Keratinocyte (primary cell): ENCODE data around the gene RMND1. TPM values are rescaled to one million over a fixed set of nuclear protein-coding genes. Genes with fewer than 3 reads are reported as not detected.

ENCODE experiments used
- DNase-seq: peaks from one replicate; pipeline ENCODE4 v3.0.0-alpha.2; 2011; ENCODE audit warnings: low read depth, missing footprints, low spot score
- FAIRE-seq: peaks from 2 replicates; lab custom pipeline; 2011; peaks lifted over from hg19 to GRCh38; lab: Jason Lieb, UNC
- H2AFZ ChIP-seq: 2 replicates; pipeline ENCODE4 v1.6.0; 2012; ENCODE audit warnings: low read length, control low read depth, inconsistent platforms; ENCODE audit not compliant: control insufficient read depth
- H3K27ac ChIP-seq: 2 replicates; pipeline ENCODE4 v1.5.1; 2011; ENCODE audit warnings: low read length; ENCODE audit not compliant: control insufficient read depth, insufficient read depth
- H3K27me3 ChIP-seq: 3 replicates; pipeline ENCODE4 v1.6.0; 2011; ENCODE audit warnings: low read length; ENCODE audit not compliant: control insufficient read depth, insufficient read depth; ENCODE audit errors: extremely low read depth
- H3K36me3 ChIP-seq, 2 experiments: 2 replicates in 1 of 2; 3 replicates in 1 of 2; pipeline ENCODE4 v1.5.1; 2011; ENCODE audit warnings: low read length in 2 of 2, mild to moderate bottlenecking in 1 of 2; ENCODE audit not compliant: control insufficient read depth in 2 of 2, insufficient read depth in 2 of 2; ENCODE audit errors: extremely low read depth in 1 of 2
- H3K4me1 ChIP-seq: 3 replicates; pipeline ENCODE4 v1.5.1; 2011; ENCODE audit warnings: low read length; ENCODE audit not compliant: control insufficient read depth, insufficient read depth; ENCODE audit errors: extremely low read depth
- H3K4me2 ChIP-seq: 3 replicates; pipeline ENCODE4 v1.6.0; 2011; ENCODE audit warnings: low read depth, low read length; ENCODE audit not compliant: control insufficient read depth, insufficient read depth; ENCODE audit errors: extremely low read depth
- H3K4me3 ChIP-seq, 3 experiments: fragments of 200-600 bp in 1 of 3; sonication (generic) in 1 of 3; 2 replicates in 2 of 3; 3 replicates in 1 of 3; pipeline ENCODE4 v1.5.1; 2011 to 2016; ENCODE audit warnings: low read length in 3 of 3, mild to moderate bottlenecking in 3 of 3, control low read depth in 2 of 3, inconsistent platforms in 1 of 3, low read depth in 1 of 3, mixed read lengths in 1 of 3, mixed run types in 1 of 3, moderate library complexity in 1 of 3; ENCODE audit not compliant: control insufficient read depth in 2 of 3, insufficient read depth in 2 of 3; ENCODE audit errors: extremely low read depth in 1 of 3
- H3K79me2 ChIP-seq: 2 replicates; pipeline ENCODE4 v1.6.0; 2012; ENCODE audit warnings: low read length; ENCODE audit not compliant: control insufficient read depth, insufficient read depth
- H3K9ac ChIP-seq: 3 replicates; pipeline ENCODE4 v1.6.0; 2011; ENCODE audit warnings: low read length; ENCODE audit not compliant: control insufficient read depth, insufficient read depth; ENCODE audit errors: extremely low read depth
- H3K9me1 ChIP-seq: 3 replicates; pipeline ENCODE4 v1.6.0; 2011; ENCODE audit warnings: low read length; ENCODE audit not compliant: control insufficient read depth, insufficient read depth; ENCODE audit errors: extremely low read depth
- H3K9me3 ChIP-seq: 2 replicates; pipeline ENCODE4 v1.5.1; 2012; ENCODE audit warnings: low read depth, low read length; ENCODE audit not compliant: control insufficient read depth
- H4K20me1 ChIP-seq: 3 replicates; pipeline ENCODE4 v1.6.0; 2011; ENCODE audit warnings: low read length; ENCODE audit not compliant: control insufficient read depth, insufficient read depth; ENCODE audit errors: extremely low read depth
- CTCF ChIP-seq, 3 experiments: IDR thresholded peaks in 1 of 3; conservative IDR thresholded peaks in 1 of 3; optimal IDR thresholded peaks in 1 of 3; 2 replicates in 2 of 3; 3 replicates in 1 of 3; pipeline versions ENCODE3 to v1.5.1; 2011; ENCODE audit warnings: low read length in 3 of 3, mild to moderate bottlenecking in 3 of 3, moderate library complexity in 2 of 3, control low read depth in 1 of 3, inconsistent platforms in 1 of 3; ENCODE audit not compliant: insufficient read depth in 2 of 3; ENCODE audit errors: extremely low read depth in 1 of 3
- EZH2 ChIP-seq: IDR thresholded peaks from one replicate; pipeline ENCODE4 v1.6.1; 2012; ENCODE audit warnings: inconsistent platforms, mild to moderate bottlenecking, low read length, moderate library complexity
- dilution Hi-C: fragments of 300-500 bp; cut with MboI; formaldehyde crosslinking; loops from one replicate; pipeline ENCODE4 v1.7.0; 2020; ENCODE audit warnings: low sequenced_read_pairs; ENCODE audit not compliant: extremely low pct_ligation_motif_present
- polyA plus RNA-seq, 5 experiments: library from polyadenylated mRNA; depleted of rRNA in 3 of 5; stranded (reverse) in 3 of 5; stranded (forward) in 1 of 5; unstranded in 1 of 5; fragments of >200 nt; gene quantifications; 1 replicate in 1 of 5; 2 replicates in 3 of 5; 3 replicates in 1 of 5; pipeline versions ENCODE4 v1.2.1 to v1.2.3, GENCODE V29; 2011 to 2012; ENCODE audit warnings: missing spikeins in 2 of 5, low read depth in 1 of 5, low replicate concordance in 1 of 5

The RMND1 gene
- polyA plus RNA-seq, 1 donor (not counting 4 experiments of a cell fraction or from before 2014, with no cell fraction given): 23.1 TPM

- H3K36me3 ChIP-seq: peaks cover 8 to 9% of the 10 kb centered on the region in 2 experiments
- H3K4me1 ChIP-seq: peaks cover 16% of the 10 kb centered on the region
- no peak overlapping the region for H3K9ac ChIP-seq
- dilution Hi-C loops: no loop called here
- no peaks in the 10 kb centered on the region for H3K9me1 ChIP-seq
- H3K4me2 ChIP-seq: no peak overlapping the region
- TF ChIP-seq CTCF (optimal IDR thresholded peaks at IDR 0.05 in 1 of 3, IDR thresholded peaks at IDR 0.05 in 1 of 3, conservative IDR thresholded peaks at IDR 0.05 in 1 of 3; ENCODE audit: extremely low read depth in 1 of 3, insufficient read depth in 2 of 3, low read length in 3 of 3): no peak
- no peak for TF ChIP-seq EZH2
- no peaks in the 10 kb centered on the region for H3K9me3 ChIP-seq
- no peak for FAIRE-seq
- H3K4me3 ChIP-seq: no peak overlapping the region
- peaks cover 57% of the 10 kb centered on the region for H3K79me2 ChIP-seq
- no peaks in the 10 kb centered on the region for H3K27me3 ChIP-seq
- no peak overlapping the region for H2AFZ ChIP-seq
- H3K27ac ChIP-seq: no peak overlapping the region
- H4K20me1 ChIP-seq: peaks cover 14% of the 10 kb centered on the region
- no peak for DNase-seq
These were observed 49.7 kb downstream of the RMND1 start for GRCh38 chr6:151402228-151402627.

- no peaks in the 10 kb centered on the region for H3K9me3 ChIP-seq
- no peak overlapping the region for H3K9ac ChIP-seq
- dilution Hi-C loops: no loop called here
- H3K27ac ChIP-seq: peak overlapping the region; percentile 70
- H2AFZ ChIP-seq: no peak overlapping the region
- H4K20me1 ChIP-seq: peaks cover 8% of the 10 kb centered on the region
- H3K4me1 ChIP-seq: peaks cover 16% of the 10 kb centered on the region
- H3K4me3 ChIP-seq: no peak overlapping the region
- no peak for TF ChIP-seq CTCF (optimal IDR thresholded peaks at IDR 0.05 in 1 of 3, IDR thresholded peaks at IDR 0.05 in 1 of 3, conservative IDR thresholded peaks at IDR 0.05 in 1 of 3; ENCODE audit: extremely low read depth in 1 of 3, insufficient read depth in 2 of 3, low read length in 3 of 3)
- TF ChIP-seq EZH2: no peak
- H3K36me3 ChIP-seq: peaks cover 5 to 8% of the 10 kb centered on the region in 2 experiments
- H3K9me1 ChIP-seq: no peaks in the 10 kb centered on the region
- no peak overlapping the region for H3K4me2 ChIP-seq
- FAIRE-seq (no peak), DNase-seq (no peak)
- peaks cover 74% of the 10 kb centered on the region for H3K79me2 ChIP-seq
- no peaks in the 10 kb centered on the region for H3K27me3 ChIP-seq
These were observed 51.5 kb downstream of the RMND1 start for GRCh38 chr6:151400473-151400872.
